Femur (tissue), 1 donor: ENCODE data around the gene SNAPC2.
A peak's percentile ranks its signal among the peaks of the same experiment; 100 is the strongest.
"Not testable (repeated sequence)": the region's sequence is repeated elsewhere in the genome, so short reads cannot be mapped to it uniquely, and the experiment has no call there.

ENCODE experiments used
- DNase-seq: peaks from one replicate; pipeline ENCODE4 v3.0.0-alpha.2; 2017

SNAPC2 gene

DNA sequence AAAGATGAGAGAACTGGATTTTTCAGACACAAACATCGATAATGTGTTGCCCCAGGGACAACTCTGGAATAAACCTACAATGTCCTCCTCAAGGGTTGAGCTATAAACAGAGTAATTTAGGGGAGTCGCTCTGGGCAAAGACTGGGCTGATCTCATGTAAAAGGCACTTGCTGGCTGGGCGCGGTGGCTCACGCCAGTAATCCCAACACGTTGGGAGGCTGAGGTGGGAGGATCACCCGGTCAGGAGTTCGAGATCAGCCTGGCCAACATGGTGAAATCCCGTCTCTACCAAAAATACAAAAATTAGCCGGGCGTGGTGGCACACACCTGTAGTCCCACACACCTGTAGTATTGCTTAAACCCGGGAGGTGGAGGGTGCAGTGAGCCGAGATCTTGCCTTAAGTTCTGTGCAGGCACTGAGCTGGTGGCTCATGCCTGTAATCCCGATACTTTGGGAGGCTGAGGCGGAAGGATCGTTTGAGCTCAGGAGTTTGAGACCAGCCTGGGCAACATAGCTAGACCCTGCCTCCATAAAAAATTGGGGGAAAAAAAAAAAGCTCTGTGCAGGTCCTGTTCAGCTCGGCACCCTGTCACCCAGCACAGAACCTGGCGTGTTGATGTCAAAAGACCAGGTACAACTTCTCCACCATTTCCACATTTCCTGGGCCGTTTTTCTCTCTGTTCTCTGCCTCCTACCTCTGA is 21.9 kb downstream of the SNAPC2 start:
- DNase-seq: no peak

DNA sequence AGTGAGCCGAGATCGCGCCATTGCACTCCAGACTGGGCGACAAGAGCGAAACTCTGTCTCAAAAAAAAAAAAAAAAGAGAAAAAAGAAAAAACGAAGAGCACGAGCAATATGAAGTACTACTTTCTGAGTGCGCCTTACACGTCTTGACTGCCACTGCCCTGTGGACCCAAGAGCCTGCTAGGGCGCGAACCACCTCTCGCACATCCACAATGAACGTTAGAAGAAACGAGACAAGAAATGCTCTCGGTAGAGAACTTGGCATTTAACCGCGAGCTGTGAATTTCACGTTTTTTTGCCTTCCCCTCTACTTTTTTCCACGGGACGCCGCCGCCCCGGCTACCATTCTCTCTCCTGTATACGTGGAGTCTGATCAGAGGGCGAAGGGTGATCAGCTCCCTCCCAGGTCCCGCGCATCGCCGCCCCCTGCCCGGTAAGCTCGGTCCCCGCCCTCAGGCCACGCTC is 22.9 kb downstream of the SNAPC2 start:
- DNase-seq: no peak

DNA sequence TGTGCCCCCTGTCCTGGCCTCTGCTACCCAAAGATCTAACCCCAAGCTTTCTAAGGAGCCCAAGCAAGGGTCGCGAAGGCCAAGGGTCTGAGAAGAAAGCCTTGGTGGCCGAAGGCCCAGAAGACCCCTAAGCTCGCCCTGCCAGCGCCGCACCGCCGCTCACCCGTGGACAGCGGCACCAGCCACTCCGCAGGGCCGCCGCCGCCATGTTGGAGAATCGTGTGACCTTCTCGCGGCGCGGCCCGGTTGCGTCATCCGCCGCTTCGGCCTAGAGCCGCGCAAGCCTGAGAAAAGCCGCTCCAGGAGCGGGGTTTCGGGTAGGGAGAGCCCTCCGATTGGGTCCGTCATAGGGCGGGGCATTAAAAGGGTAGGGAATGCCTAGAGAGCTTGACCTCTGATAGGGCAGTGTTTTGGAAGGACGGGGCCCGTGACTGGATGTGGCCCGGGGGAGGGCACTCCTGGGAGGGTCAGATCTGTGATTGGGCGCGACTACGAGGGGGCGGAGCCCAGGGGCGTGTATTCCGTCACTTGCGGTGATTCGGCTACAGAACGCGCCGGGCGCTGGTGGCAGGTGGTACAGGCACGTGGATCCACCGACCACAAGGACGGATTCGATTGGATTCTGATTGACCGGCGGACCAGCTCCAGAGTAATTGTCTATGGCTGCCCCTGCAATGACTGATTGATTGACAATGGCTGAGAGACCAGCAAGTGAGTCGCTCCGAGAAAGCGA is 23.5 kb downstream of the SNAPC2 start, which contains the start of gene TIMM44:
Gene TIMM44 (minus strand): TSS at position 223 of the 733 bp plus-strand sequence. CDS start 15 bp downstream, at position 208.
- DNase-seq: peak; percentile 100

- DNase-seq: peak; percentile 91
Measured at GRCh38 chr19:7944177-7944761, 24.1 kb downstream of the SNAPC2 start.

DNA sequence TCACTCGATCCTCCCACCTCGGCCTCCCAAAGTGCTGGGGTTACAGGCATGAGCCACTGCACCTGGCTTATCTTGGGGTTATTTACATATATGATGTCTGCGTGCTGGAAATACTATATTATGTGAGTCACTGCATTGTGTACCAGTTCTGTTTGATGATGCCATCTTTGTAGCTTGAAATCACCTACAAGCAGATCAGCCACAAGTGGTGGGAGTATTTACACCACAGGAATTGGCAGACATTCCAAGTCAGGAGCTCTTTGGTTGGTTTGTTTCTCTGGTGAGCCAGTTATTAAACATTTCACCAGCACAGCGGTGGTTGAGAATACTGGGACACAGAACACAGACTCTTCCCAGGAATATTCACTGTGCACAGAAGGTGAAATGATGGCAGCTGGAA is 27.8 kb downstream of the SNAPC2 start:
- no peak for DNase-seq

DNA sequence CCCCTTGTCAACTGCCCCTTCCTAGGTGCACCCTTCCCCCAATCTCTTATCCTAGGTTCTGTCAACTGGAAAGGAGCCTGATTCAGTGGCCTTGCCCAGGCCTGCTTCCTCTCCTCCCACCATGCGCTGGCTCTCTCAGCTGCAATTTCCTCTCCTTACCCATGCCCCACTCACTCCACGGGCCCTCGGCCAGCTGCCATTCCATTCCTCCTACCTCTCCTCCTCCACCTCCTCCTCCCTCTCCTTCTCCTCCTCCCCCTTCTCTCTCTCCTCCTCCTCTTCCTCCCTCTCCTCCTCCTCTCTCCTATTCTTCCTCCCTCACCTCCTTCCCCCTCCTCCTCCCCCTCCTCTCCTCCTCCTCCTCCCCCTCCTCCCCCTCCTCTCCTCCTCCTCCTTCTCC is 32.9 kb downstream of the SNAPC2 start:
- no peak for DNase-seq

GRCh38 chr19:7953576-7953975 is 33.4 kb downstream of the SNAPC2 start:
- DNase-seq: no peak

DNA sequence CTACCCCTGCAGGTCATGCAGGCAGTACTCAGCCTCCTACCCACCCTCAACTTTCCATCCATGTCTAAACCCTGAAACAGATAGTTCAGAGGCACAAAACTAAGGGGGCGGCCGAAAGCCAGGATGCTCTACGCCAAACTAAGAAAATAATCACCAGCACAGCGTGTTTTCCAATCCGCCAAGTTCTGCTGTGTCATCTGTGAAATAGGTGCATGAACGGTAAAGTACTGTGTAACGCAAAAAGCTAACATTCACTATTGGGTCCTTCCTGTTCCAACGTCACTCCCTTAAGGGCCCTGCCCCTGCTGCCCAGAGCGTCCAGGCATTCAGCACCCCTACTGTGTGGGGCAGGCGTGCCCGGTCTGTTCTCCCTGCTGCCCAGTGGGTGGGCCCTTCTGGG is 35.6 kb downstream of the SNAPC2 start:
- DNase-seq: no peak

- DNase-seq: no peak
Measured at GRCh38 chr19:7959211-7959610, 39.1 kb downstream of the SNAPC2 start.

- DNase-seq: not testable (repeated sequence)
Measured at GRCh38 chr19:7961082-7961481, 40.9 kb downstream of the SNAPC2 start.

GRCh38 chr19:7961920-7962626 is 41.9 kb downstream of the SNAPC2 start:
- no peak for DNase-seq

DNA sequence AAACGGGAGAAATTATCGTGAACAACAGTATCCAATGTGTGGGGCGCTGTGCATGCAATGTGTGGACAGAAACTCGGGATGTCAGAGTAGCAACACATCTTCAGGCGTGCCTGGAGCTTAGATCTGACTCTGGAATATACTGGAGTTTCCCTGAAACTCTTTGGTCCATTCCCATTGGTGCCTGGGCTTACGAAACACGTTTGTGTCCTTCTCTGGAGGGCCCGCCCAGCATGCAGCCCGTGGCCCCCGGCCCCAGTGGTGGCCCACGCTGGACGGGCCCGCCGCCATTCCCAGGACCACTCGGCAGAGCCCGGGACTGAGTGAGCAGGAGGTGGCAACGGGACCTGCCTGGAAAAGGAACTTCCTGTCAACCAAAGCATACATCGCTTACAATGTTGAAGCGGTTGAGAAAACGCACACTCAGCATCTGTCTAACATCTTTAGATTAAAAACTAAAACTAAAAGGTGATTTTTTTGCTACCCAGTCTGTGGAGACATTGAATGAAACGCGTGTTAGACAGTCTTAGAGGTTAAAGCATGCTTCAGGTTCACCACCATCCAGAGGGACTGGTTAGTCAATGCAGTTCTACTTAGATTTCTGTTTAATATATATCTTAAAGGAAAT is 42.6 kb downstream of the SNAPC2 start:
- DNase-seq: no peak

- DNase-seq: no peak
Measured at GRCh38 chr19:7963566-7963965, 43.4 kb downstream of the SNAPC2 start.

- DNase-seq: no peak
Measured at GRCh38 chr19:7965259-7965841, 45.2 kb downstream of the SNAPC2 start.

DNA sequence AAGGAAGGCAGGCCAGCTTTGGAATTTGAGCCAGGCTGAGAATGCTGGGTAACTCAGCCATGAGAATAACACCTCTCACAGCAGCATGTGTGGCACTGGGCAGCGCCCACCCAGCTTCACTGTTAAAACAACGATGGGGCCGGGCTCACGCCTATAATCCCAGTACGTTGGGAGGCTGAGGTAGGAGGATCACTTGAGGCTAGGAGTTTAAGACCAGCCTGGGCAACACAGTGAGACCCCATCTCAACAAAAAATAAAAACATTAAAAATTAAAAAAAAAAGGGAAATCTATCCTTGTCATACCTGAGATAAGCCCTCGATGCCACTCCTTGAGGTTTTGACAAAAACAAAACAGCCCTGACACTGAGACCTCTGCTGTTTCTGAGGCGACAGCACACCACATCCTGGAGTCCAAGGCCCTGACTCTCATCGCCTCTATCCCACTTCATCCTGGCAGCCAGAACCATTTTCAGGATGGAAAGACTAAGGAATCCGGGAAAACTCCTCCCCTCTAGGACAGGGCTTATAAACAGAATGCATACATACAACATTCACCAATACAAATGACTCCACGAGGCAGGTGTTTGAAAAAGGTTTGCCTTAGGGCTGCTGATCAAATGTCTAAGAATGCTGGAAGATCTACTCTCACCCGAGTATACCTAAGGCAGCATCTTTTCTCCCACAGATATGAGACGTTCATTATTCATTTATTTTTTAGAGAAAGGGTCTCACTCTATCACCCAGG is 46.0 kb downstream of the SNAPC2 start:
- DNase-seq: no peak

DNA sequence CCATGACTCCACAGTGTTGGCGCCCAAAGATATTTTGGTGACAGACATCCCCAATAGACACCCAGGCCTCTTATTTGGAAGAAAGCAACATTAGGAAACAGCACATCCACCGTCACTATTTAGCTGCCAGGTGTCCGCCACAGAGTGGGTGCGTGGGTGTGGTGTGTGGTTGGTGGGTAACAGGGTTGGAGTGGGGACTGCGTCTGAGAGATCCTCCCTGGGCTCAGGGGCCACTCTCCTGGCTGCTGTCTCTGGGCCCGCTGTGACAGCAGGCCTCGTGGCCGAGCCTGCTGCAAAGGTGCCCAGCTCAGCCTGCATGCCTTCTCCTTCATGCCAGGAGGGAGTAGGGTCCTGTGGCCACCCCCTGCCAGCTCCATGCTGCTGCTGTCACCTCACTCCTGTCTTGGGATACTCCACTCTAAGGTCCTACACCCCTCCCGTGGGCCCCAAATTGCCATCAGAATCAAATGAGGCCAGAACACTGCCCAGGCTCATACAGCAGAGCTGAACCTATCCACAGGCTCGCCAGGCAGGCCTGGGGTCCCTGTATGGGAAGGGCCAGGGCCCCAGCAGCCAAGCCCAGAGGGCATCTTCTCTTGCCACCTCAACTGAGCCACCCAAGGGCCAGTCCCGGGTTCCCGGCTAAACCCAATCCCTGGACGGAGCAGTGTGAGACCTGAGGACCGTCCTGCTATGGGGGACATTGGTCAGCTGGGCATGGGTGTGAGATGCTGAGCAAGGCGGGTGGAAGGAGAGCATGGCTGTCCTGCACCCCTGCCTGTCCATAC is 48.1 kb downstream of the SNAPC2 start:
- DNase-seq: no peak

DNA sequence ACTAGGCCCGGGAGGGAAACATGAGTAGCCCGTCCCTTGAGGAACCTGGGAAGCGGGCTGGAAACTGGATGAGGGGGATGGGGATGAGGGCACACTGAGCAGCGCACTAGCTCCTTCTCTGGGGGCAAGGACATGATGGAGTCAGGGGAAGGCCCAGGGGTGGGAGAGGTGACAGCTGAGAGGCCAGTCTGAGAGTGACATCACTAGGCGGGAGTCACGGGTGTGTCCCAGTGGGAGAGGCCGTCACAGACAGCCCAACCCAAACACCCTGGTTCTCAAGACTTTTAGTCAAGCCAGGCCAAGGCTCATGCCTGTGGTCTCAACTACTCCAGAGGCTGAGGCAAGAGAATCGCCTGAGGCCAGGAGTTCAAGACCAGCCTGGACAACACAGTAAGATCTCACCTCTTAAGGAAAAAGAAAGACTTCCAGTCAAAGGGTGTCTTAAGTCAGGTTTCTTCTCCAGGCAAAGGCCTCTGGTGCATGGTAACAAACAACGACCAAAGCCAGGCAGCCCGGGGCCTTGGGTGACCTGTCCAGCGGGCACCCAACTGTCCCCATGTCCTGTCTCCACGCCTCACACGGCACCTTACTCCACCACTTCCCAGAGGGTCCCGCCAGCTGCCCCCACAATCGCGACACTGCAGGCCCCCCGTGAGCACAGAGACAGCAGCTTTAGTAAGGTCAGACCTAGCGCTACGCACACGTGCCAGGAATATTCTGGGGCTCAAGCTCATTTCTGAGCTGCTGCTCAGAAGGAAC is 48.8 kb downstream of the SNAPC2 start:
- DNase-seq: no peak

- no peak for DNase-seq
Measured at GRCh38 chr19:7969555-7969939, 49.4 kb downstream of the SNAPC2 start.

- no peak for DNase-seq
Measured at GRCh38 chr19:7970716-7971448, 50.7 kb downstream of the SNAPC2 start.
